GM12878 (cell line): ENCODE results near the gene JCHAIN. TPM values are rescaled to one million over a fixed set of nuclear protein-coding genes. Genes with fewer than 3 reads are reported as not detected.

Experiments used
- BRCA1 ChIP-seq: IDR thresholded peaks from 2 replicates; pipeline ENCODE4 v1.6.1; 2011; ENCODE audit warnings: low read depth, low read length, improper control_type of control experiment
- CEBPZ ChIP-seq: fragments of 150-350 bp; IDR thresholded peaks from 2 replicates; pipeline ENCODE4 v1.6.1; 2016; ENCODE audit warnings: low read depth, low read length
- CHD1 ChIP-seq: IDR thresholded peaks from 2 replicates; pipeline ENCODE4 v1.6.1; 2012; ENCODE audit warnings: low read depth, low read length, improper control_type of control experiment
- CHD4 ChIP-seq: fragments of 200-600 bp; sonication (generic); IDR thresholded peaks from 2 replicates; pipeline ENCODE4 v1.6.1; 2016; ENCODE audit warnings: mild to moderate bottlenecking
- REST ChIP-seq: IDR thresholded peaks from 2 replicates; pipeline ENCODE4 v1.6.1; 2012; ENCODE audit warnings: mild to moderate bottlenecking, low read depth, low read length
- SMARCA5 ChIP-seq: fragments of 450-650 bp; IDR thresholded peaks from 2 replicates; pipeline ENCODE4 v1.6.1; 2017; ENCODE audit warnings: mild to moderate bottlenecking
- TCF12 ChIP-seq: IDR thresholded peaks from 2 replicates; pipeline ENCODE4 v1.6.1; 2011; ENCODE audit warnings: low read depth, mild to moderate bottlenecking, low read length
- polyA plus RNA-seq, 11 experiments: library from polyadenylated mRNA; depleted of rRNA in 4 of 11; unstranded in 6 of 11; stranded (reverse) in 5 of 11; fragments of >200 nt; fragmentation: Nextera tagmentation in 4 of 11; fragmentation: Illumina TruSeq in 1 of 11; extraction: Ambion mirVana in 4 of 11; extraction: Trizol in 1 of 11; gene quantifications; 1 replicate in 1 of 11; 2 replicates in 10 of 11; pipeline versions ENCODE4 v1.2.1 to v1.2.3, GENCODE V29; 2011 to 2016; ENCODE audit warnings: inconsistent platforms in 2 of 11, missing spikeins in 2 of 11, low read depth in 1 of 11
- total RNA-seq, 4 experiments: library from RNA; depleted of rRNA in 3 of 4; stranded (reverse); fragments of >200 nt in 3 of 4; fragmentation: Illumina TruSeq in 1 of 4; extraction: Trizol in 1 of 4; gene quantifications; 2 replicates each; pipeline versions ENCODE4 v1.2.1 to v1.2.3, GENCODE V29; 2013 to 2021
- TF ChIP-seq, protein P1 (sequence below): IDR thresholded peaks from 2 replicates; pipeline ENCODE4 v1.6.1; 2011; ENCODE audit warnings: mild to moderate bottlenecking, low read depth, low read length, moderate library complexity; ENCODE audit not compliant: insufficient replicate concordance
- TF ChIP-seq, protein P2 (sequence below): fragments of 450-650 bp; IDR thresholded peaks from 2 replicates; pipeline ENCODE4 v1.6.1; 2017; ENCODE audit warnings: borderline replicate concordance
- TF ChIP-seq, protein P3 (sequence below), 3 experiments: IDR thresholded peaks in 2 of 3; conservative IDR thresholded peaks in 1 of 3; 2 replicates each; pipeline ENCODE4 v1.5.1; 2011; ENCODE audit warnings: low read depth in 3 of 3, low read length in 3 of 3, mild to moderate bottlenecking in 3 of 3, control low read depth in 2 of 3, moderate library complexity in 2 of 3, inconsistent platforms in 1 of 3, mixed read lengths in 1 of 3; ENCODE audit not compliant: control insufficient read depth in 2 of 3, insufficient read depth in 1 of 3; ENCODE audit errors: extremely low read depth in 1 of 3

JCHAIN gene
- total and polyA plus RNA-seq, 10 of the 15 experiments (the other 5 are each of a cell fraction or from before 2014, with no cell fraction given), result 188 to 1,045 (median 486) TPM

- no peak for TF ChIP-seq CEBPZ
- TF ChIP-seq, protein P1, sequence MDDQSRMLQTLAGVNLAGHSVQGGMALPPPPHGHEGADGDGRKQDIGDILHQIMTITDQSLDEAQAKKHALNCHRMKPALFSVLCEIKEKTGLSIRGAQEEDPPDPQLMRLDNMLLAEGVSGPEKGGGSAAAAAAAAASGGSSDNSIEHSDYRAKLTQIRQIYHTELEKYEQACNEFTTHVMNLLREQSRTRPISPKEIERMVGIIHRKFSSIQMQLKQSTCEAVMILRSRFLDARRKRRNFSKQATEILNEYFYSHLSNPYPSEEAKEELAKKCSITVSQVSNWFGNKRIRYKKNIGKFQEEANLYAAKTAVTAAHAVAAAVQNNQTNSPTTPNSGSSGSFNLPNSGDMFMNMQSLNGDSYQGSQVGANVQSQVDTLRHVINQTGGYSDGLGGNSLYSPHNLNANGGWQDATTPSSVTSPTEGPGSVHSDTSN, result no peak
- no peak for TF ChIP-seq REST
- TF ChIP-seq, protein P2, sequence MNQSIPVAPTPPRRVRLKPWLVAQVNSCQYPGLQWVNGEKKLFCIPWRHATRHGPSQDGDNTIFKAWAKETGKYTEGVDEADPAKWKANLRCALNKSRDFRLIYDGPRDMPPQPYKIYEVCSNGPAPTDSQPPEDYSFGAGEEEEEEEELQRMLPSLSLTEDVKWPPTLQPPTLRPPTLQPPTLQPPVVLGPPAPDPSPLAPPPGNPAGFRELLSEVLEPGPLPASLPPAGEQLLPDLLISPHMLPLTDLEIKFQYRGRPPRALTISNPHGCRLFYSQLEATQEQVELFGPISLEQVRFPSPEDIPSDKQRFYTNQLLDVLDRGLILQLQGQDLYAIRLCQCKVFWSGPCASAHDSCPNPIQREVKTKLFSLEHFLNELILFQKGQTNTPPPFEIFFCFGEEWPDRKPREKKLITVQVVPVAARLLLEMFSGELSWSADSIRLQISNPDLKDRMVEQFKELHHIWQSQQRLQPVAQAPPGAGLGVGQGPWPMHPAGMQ, result 0 out of 2 replicates have a peak, but pooled peaks have one; percentile 3
- TF ChIP-seq CHD1, result no peak
- TF ChIP-seq SMARCA5, result peak; percentile 96
- no peak for TF ChIP-seq BRCA1
- TF ChIP-seq TCF12, result peak; percentile 36
- TF ChIP-seq, protein P3, sequence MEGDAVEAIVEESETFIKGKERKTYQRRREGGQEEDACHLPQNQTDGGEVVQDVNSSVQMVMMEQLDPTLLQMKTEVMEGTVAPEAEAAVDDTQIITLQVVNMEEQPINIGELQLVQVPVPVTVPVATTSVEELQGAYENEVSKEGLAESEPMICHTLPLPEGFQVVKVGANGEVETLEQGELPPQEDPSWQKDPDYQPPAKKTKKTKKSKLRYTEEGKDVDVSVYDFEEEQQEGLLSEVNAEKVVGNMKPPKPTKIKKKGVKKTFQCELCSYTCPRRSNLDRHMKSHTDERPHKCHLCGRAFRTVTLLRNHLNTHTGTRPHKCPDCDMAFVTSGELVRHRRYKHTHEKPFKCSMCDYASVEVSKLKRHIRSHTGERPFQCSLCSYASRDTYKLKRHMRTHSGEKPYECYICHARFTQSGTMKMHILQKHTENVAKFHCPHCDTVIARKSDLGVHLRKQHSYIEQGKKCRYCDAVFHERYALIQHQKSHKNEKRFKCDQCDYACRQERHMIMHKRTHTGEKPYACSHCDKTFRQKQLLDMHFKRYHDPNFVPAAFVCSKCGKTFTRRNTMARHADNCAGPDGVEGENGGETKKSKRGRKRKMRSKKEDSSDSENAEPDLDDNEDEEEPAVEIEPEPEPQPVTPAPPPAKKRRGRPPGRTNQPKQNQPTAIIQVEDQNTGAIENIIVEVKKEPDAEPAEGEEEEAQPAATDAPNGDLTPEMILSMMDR (IDR thresholded peaks at IDR 0.05 in 2 of 3, conservative IDR thresholded peaks at IDR 0.05 in 1 of 3; ENCODE audit: control insufficient read depth in 2 of 3, extremely low read depth in 1 of 3, insufficient read depth in 1 of 3, low read depth in 3 of 3, low read length in 3 of 3), result peak; percentile 94 to 100 (median 97)
- no peak for TF ChIP-seq CHD4
- TF ChIP-seq, all 136 proteins: peak for 67
Observed at GRCh38 chr4:70687821-70688794, 21.8 kb upstream of the JCHAIN start, which contains the start of gene UTP3 (continued).
